Gastroesophageal sphincter (tissue), 4 donors: Measurements from ENCODE around the gene TSPAN9. TPM values are rescaled to one million over a fixed set of nuclear protein-coding genes. Genes with fewer than 3 reads are reported as not detected.

ENCODE experiments used
- ATAC-seq: fragments of 150-250 bp; one replicate; pipeline ENCODE4 v1.9.1; 2016; ENCODE audit warnings: mild to moderate bottlenecking, moderate library complexity
- H3K27ac ChIP-seq, 4 donors: fragments of 200-600 bp; sonication (generic) in 3 of 4; 1 replicate in 3 of 4; 2 replicates in 1 of 4; pipeline ENCODE4 v1.5.1; 2016 to 2019
- H3K27me3 ChIP-seq: fragments of 200-600 bp; sonication (generic); one replicate; pipeline ENCODE4 v1.5.1; 2019
- H3K36me3 ChIP-seq, 2 donors: fragments of 200-600 bp; sonication (generic); one replicate each; pipeline ENCODE4 v1.5.1; 2019; ENCODE audit warnings: control low read depth in 1 of 2
- H3K4me1 ChIP-seq, 3 donors: fragments of 200-600 bp; sonication (generic); 1 replicate in 2 of 3; 2 replicates in 1 of 3; pipeline ENCODE4 v1.5.1; 2016 to 2019; ENCODE audit warnings: control low read depth in 2 of 3
- H3K4me3 ChIP-seq, 2 donors: fragments of 200-600 bp; sonication (generic); one replicate each; pipeline ENCODE4 v1.5.1; 2019; ENCODE audit warnings: mild to moderate bottlenecking in 1 of 2, moderate library complexity in 1 of 2
- H3K9me3 ChIP-seq, 3 donors: fragments of 200-600 bp; sonication (generic); one replicate each; pipeline ENCODE4 v1.5.1; 2017 to 2019; ENCODE audit warnings: control low read depth in 2 of 3
- EP300 ChIP-seq: sonication (generic); formaldehyde crosslinking; IDR thresholded peaks from one replicate; pipeline ENCODE4 v1.6.1; 2017; ENCODE audit warnings: antibody characterized with exemption, mild to moderate bottlenecking
- POLR2A ChIP-seq, 2 donors: fragments of 450-650 bp; IDR thresholded peaks; one replicate each; pipeline ENCODE4 v1.6.1; 2017; ENCODE audit warnings: antibody characterized with exemption in 2 of 2, mild to moderate bottlenecking in 2 of 2, moderate library complexity in 1 of 2
- POLR2AphosphoS5 ChIP-seq: sonication (generic); formaldehyde crosslinking; IDR thresholded peaks from one replicate; pipeline ENCODE4 v1.6.1; 2017; ENCODE audit warnings: antibody characterized with exemption
- WGBS, 2 donors: methylation state at CpG; one replicate each; pipeline ENCODE4 v1.1.5; 2018; ENCODE audit warnings: low coverage in 1 of 2; 5-methylcytosine and 5-hydroxymethylcytosine counted together
- total RNA-seq, 4 donors: library from RNA; depleted of rRNA; stranded (reverse); fragments of >200 nt; gene quantifications; one replicate each; pipeline ENCODE4 v1.1.0, GENCODE V29; 2016
- TF ChIP-seq, protein P1 (sequence below), 4 experiments: fragments of 200-600 bp in 2 of 4; fragments of 450-650 bp in 2 of 4; sonication (generic) in 1 of 4; IDR thresholded peaks; one replicate each; pipeline ENCODE4 v1.5.1; 2017 to 2019; ENCODE audit warnings: antibody characterized with exemption in 4 of 4, mild to moderate bottlenecking in 2 of 4, moderate library complexity in 2 of 4

The TSPAN9 gene
- total RNA-seq, 4 donors from 2014 or later = 19.5 to 30.2 (median 26.0) TPM

- peak; percentile 39 for ATAC-seq
- no peak overlapping the region for H3K27ac ChIP-seq
- no peak for TF ChIP-seq POLR2A (IDR thresholded peaks at IDR 0.05)
- TF ChIP-seq, protein P1, sequence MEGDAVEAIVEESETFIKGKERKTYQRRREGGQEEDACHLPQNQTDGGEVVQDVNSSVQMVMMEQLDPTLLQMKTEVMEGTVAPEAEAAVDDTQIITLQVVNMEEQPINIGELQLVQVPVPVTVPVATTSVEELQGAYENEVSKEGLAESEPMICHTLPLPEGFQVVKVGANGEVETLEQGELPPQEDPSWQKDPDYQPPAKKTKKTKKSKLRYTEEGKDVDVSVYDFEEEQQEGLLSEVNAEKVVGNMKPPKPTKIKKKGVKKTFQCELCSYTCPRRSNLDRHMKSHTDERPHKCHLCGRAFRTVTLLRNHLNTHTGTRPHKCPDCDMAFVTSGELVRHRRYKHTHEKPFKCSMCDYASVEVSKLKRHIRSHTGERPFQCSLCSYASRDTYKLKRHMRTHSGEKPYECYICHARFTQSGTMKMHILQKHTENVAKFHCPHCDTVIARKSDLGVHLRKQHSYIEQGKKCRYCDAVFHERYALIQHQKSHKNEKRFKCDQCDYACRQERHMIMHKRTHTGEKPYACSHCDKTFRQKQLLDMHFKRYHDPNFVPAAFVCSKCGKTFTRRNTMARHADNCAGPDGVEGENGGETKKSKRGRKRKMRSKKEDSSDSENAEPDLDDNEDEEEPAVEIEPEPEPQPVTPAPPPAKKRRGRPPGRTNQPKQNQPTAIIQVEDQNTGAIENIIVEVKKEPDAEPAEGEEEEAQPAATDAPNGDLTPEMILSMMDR (IDR thresholded peaks at IDR 0.05) = peak; percentile 88 to 97 (median 94)
- no peaks in the 10 kb centered on the region for H3K27me3 ChIP-seq
- no peaks in the 10 kb centered on the region for H3K36me3 ChIP-seq
- 0 to 2% methylated on average over 4 to 13 of the region's 13 CpGs for WGBS, 2 donors
- peaks cover 0 to 32% (median 6%) of the 10 kb centered on the region in 3 donors for H3K4me1 ChIP-seq
- H3K9me3 ChIP-seq = no peaks in the 10 kb centered on the region
- H3K4me3 ChIP-seq = no peak overlapping the region
Measured at GRCh38 chr12:3073438-3074250, 3.5 kb upstream of the TSPAN9 start.

DNA sequence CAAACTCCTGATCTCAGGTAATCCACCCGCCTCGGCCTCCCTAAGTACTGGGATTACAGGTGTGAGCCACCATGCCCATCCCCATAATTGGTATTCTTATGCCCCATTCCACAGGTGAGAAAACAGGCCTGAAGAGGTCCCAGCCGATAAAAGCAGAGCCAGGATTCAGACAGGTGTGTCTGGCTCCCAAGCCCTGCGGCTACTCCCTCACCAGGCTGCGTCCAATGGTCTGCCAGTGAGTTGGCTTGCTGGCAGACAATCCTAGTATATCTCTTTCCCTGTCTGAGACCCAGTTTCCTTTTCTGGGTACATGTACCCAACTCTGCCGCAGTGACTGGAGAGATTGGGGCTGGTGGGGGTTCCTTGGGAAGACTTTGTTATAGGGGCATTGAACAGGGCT, 1.9 kb upstream of the TSPAN9 start:
- Histone ChIP-seq H3K4me3 (no peak overlapping the region), H3K4me1 (peaks cover 0 to 37% (median 6%) of the 10 kb centered on the region in 3 donors), H3K27me3 (no peaks in the 10 kb centered on the region), H3K9me3 (no peaks in the 10 kb centered on the region), H3K36me3 (no peaks in the 10 kb centered on the region), H3K27ac (no peak overlapping the region)
- TF ChIP-seq, protein P1 (IDR thresholded peaks at IDR 0.05) = no peak
- no peak for TF ChIP-seq POLR2AphosphoS5
- no peak for TF ChIP-seq POLR2A (IDR thresholded peaks at IDR 0.05)
- TF ChIP-seq EP300 = no peak
- ATAC-seq = no peak
- 80% methylated on average over 2 of the region's 6 CpGs; no CpG with 5 or more reads in 1 of the 2 donors for WGBS, 2 donors

DNA sequence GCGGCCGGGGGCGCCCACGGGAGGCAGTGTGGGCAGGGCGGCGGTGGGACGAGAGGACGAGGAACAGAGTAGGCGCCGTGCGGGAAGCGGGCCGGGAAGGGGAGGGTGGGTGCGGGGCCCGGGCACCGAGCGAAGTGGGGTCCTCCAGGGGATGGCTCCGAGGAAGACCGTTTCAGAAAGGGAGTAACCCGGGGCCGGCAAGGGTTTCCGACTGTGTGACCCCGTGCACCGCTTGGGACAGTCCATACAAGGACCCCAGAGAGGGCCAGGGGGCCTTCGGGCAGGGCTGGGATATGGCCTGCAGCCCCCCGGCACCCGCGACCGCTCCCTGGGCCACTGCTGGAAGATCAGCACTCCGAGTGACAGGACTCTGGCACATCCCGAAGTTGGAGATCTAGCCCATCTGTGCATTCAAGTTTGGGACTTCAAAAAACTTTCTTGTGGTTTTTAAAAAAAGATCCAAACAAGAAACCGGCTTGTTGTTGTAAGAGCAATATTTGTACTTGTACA, 448 bp downstream of the TSPAN9 start:
- WGBS, 2 donors = 0% methylated on average over 2 to 3 of the region's 32 CpGs
- peak; percentile 15 for ATAC-seq
- no peaks in the 10 kb centered on the region for H3K27me3 ChIP-seq
- no peaks in the 10 kb centered on the region for H3K9me3 ChIP-seq
- peak overlapping the region; percentile 26 to 94 (median 92) for H3K27ac ChIP-seq
- peaks cover 0 to 48% (median 6%) of the 10 kb centered on the region in 3 donors for H3K4me1 ChIP-seq
- peak overlapping the region; percentile 74 to 76 for H3K4me3 ChIP-seq
- no peak for TF ChIP-seq POLR2AphosphoS5
- TF ChIP-seq, protein P1 (IDR thresholded peaks at IDR 0.05) = no peak
- TF ChIP-seq POLR2A (IDR thresholded peaks at IDR 0.05) = no peak
- no peak for TF ChIP-seq EP300
- H3K36me3 ChIP-seq = peaks cover 0 to 6% of the 10 kb centered on the region in 2 donors

DNA sequence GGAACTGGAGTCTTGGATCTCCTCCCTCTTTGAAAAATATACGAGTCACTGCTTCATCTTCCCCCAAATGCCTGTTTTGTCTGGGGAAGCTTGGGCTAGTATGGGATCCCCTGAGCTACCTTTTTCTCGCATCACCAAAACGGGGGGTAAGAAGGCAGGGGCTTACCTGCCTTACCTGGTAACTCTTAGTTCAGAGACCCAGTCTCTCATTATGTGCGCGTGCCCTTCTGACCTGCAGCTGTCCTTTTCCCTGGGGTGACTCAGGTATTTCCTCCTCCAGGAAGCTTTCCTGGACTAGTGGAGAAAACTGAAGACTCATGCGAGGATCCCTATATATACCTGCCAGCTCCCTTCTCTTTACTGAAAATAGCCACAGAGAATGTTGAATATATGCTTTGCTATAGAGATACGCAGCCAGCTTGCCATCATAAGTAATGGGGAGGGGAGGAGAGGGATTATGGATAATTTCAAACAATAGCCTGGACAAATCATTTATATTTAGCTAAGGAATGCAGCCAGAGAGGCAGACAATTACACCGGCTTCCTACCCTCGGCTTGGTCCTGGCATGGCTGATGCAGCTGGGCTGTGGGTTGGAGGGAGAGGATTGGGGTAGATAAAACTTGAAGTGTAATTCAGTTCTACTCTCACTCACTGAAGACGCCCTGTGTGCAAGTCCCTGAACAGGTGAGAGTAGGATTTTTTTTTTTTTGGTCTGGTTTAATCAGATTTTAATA, 1.1 kb downstream of the TSPAN9 start:
- TF ChIP-seq POLR2A (IDR thresholded peaks at IDR 0.05) (no peak), POLR2AphosphoS5 (no peak), EP300 (no peak)
- TF ChIP-seq, protein P1 (IDR thresholded peaks at IDR 0.05) = no peak
- Histone ChIP-seq H3K4me1 (peaks cover 0 to 46% (median 6%) of the 10 kb centered on the region in 3 donors), H3K27ac (peak overlapping the region in 3 of 4 donors; percentile 92 to 94 (median 93)), H3K9me3 (no peaks in the 10 kb centered on the region), H3K36me3 (peaks cover 0 to 6% of the 10 kb centered on the region in 2 donors), H3K27me3 (no peaks in the 10 kb centered on the region), H3K4me3 (peak overlapping the region; percentile 74 to 76)
- WGBS, 2 donors = 32 to 47% methylated on average over 7 to 9 of the region's 10 CpGs
- no peak for ATAC-seq
